Liver (tissue), 9 donors: ENCODE measurements around the gene TICAM2. TPM values are rescaled to one million over a fixed set of nuclear protein-coding genes. Genes with fewer than 3 reads are reported as not detected.

Source experiments
- DNase-seq: peaks from one replicate; pipeline ENCODE4 v3.0.0-alpha.2; 2017; ENCODE audit warnings: low spot score
- H3K27ac ChIP-seq, 2 donors: one replicate each; pipeline ENCODE4 v1.7.0; 2013; ENCODE audit warnings: inconsistent platforms in 2 of 2, low read length in 2 of 2, control low read depth in 1 of 2, low read depth in 1 of 2, mild to moderate bottlenecking in 1 of 2
- H3K27me3 ChIP-seq, 4 donors: one replicate each; pipeline versions ENCODE4 v1.6.1 to v1.7.0; 2013; ENCODE audit warnings: low read length in 3 of 4, inconsistent platforms in 1 of 4, mild to moderate bottlenecking in 1 of 4, moderate library complexity in 1 of 4; ENCODE audit not compliant: control insufficient read depth in 4 of 4, insufficient read depth in 4 of 4
- H3K36me3 ChIP-seq, 4 donors: one replicate each; pipeline versions ENCODE4 v1.6.1 to v1.7.0; 2013; ENCODE audit warnings: low read length in 3 of 4, mild to moderate bottlenecking in 3 of 4, low read depth in 1 of 4, moderate library complexity in 1 of 4; ENCODE audit not compliant: control insufficient read depth in 4 of 4, insufficient read depth in 3 of 4
- H3K4me1 ChIP-seq, 4 donors: one replicate each; pipeline versions ENCODE4 v1.6.1 to v1.7.0; 2013; ENCODE audit warnings: low read length in 3 of 4, mild to moderate bottlenecking in 3 of 4, moderate library complexity in 1 of 4; ENCODE audit not compliant: control insufficient read depth in 4 of 4, insufficient read depth in 4 of 4
- H3K4me3 ChIP-seq, 3 donors: one replicate each; pipeline versions ENCODE4 v1.6.1 to v1.7.0; 2013; ENCODE audit warnings: low read length in 3 of 3, control low read depth in 1 of 3, low read depth in 1 of 3, mild to moderate bottlenecking in 1 of 3
- H3K9ac ChIP-seq, 2 donors: one replicate each; pipeline ENCODE4 v1.7.0; 2013; ENCODE audit warnings: low read length in 2 of 2, mild to moderate bottlenecking in 2 of 2, moderate library complexity in 2 of 2, control low read depth in 1 of 2, low read depth in 1 of 2
- H3K9me3 ChIP-seq, 4 donors: one replicate each; pipeline versions ENCODE4 v1.6.1 to v1.7.0; 2013; ENCODE audit warnings: low read length in 3 of 4; ENCODE audit not compliant: control insufficient read depth in 4 of 4
- ATF3 ChIP-seq: IDR thresholded peaks from 2 replicates; pipeline ENCODE4 v1.6.1; 2016; ENCODE audit warnings: antibody characterized with exemption
- CTCF ChIP-seq: fragments of 150-350 bp; IDR thresholded peaks from 2 replicates; pipeline ENCODE4 v1.5.1; 2017; ENCODE audit warnings: improper control_type of control experiment, low read depth, low read length; ENCODE audit not compliant: missing input control
- EGR1 ChIP-seq, 2 donors: IDR thresholded peaks; 2 replicates each; pipeline ENCODE4 v1.6.1; 2016 to 2018; ENCODE audit warnings: antibody characterized with exemption in 2 of 2, low read depth in 2 of 2
- FOXA1 ChIP-seq: IDR thresholded peaks from 2 replicates; pipeline ENCODE4 v1.6.1; 2016; ENCODE audit warnings: antibody characterized with exemption
- FOXA2 ChIP-seq: IDR thresholded peaks from 2 replicates; pipeline ENCODE4 v1.6.1; 2016; ENCODE audit warnings: antibody characterized with exemption
- GABPA ChIP-seq, 2 donors: IDR thresholded peaks in 1 of 2; conservative IDR thresholded peaks in 1 of 2; 2 replicates each; pipeline ENCODE4 v1.6.1; 2016; ENCODE audit warnings: antibody characterized with exemption in 2 of 2, mild to moderate bottlenecking in 1 of 2, moderate library complexity in 1 of 2
- HNF4A ChIP-seq, 2 donors: conservative IDR thresholded peaks; 2 replicates each; pipeline ENCODE4 v1.6.1; 2016; ENCODE audit warnings: antibody characterized with exemption in 2 of 2, mild to moderate bottlenecking in 2 of 2
- HNF4G ChIP-seq: IDR thresholded peaks from 2 replicates; pipeline ENCODE4 v1.6.1; 2016; ENCODE audit warnings: antibody characterized with exemption
- JUND ChIP-seq, 2 donors: IDR thresholded peaks; 2 replicates each; pipeline ENCODE4 v1.6.1; 2016; ENCODE audit warnings: antibody characterized with exemption in 2 of 2
- MAX ChIP-seq: IDR thresholded peaks from 2 replicates; pipeline ENCODE4 v1.6.1; 2016; ENCODE audit warnings: antibody characterized with exemption
- NR2F2 ChIP-seq: IDR thresholded peaks from 2 replicates; pipeline ENCODE4 v1.6.1; 2016; ENCODE audit warnings: antibody characterized with exemption
- RAD21 ChIP-seq, 2 donors: IDR thresholded peaks; 2 replicates each; pipeline ENCODE4 v1.6.1; 2016; ENCODE audit warnings: antibody characterized with exemption in 2 of 2, mild to moderate bottlenecking in 2 of 2
- REST ChIP-seq: IDR thresholded peaks from 2 replicates; pipeline ENCODE4 v1.6.1; 2016; ENCODE audit warnings: antibody characterized with exemption, mild to moderate bottlenecking
- RXRA ChIP-seq, 2 donors: IDR thresholded peaks; 2 replicates each; pipeline ENCODE4 v1.6.1; 2017 to 2018; ENCODE audit warnings: antibody characterized with exemption in 2 of 2, mild to moderate bottlenecking in 1 of 2
- SP1 ChIP-seq: IDR thresholded peaks from 2 replicates; pipeline ENCODE4 v1.6.1; 2018; ENCODE audit warnings: antibody characterized with exemption, mild to moderate bottlenecking
- TAF1 ChIP-seq: conservative IDR thresholded peaks from 2 replicates; pipeline ENCODE4 v1.6.1; 2016; ENCODE audit warnings: antibody characterized with exemption, mild to moderate bottlenecking
- YY1 ChIP-seq: IDR thresholded peaks from 2 replicates; pipeline ENCODE4 v1.6.1; 2016; ENCODE audit warnings: antibody characterized with exemption, mild to moderate bottlenecking
- ZBTB33 ChIP-seq: IDR thresholded peaks from 2 replicates; pipeline ENCODE4 v1.6.1; 2016; ENCODE audit warnings: antibody characterized with exemption
- WGBS: extraction: QIAGEN DNeasy Blood & Tissue Kit; methylation state at CpG from one replicate; pipeline ENCODE4 v1.1.7; 2013; 5-methylcytosine and 5-hydroxymethylcytosine counted together
- polyA plus RNA-seq, 2 donors: library from polyadenylated mRNA; stranded (reverse) in 1 of 2; unstranded in 1 of 2; fragments of 200-250 nt in 1 of 2; fragments of >200 nt in 1 of 2; fragmentation: Nextera tagmentation in 1 of 2; extraction: Ambion mirVana in 1 of 2; gene quantifications; one replicate each; pipeline versions ENCODE4 v1.2.1 to v1.2.3, GENCODE V29; 2013 to 2015
- total RNA-seq, 2 donors: library from RNA; depleted of rRNA; stranded (reverse); fragments of >200 nt; gene quantifications; one replicate each; pipeline ENCODE4 v1.2.3, GENCODE V29; 2014
- donor health status: healthy.
- donor health status: healthy.
- donor health status: healthy.
- donor health status: healthy.
- donor health status: healthy.

The TICAM2 gene
- total and polyA plus RNA-seq, 4 donors = 0.50 to 1.5 (median 0.95) TPM

- H3K4me1 ChIP-seq = peaks cover 0 to 21% (median 10%) of the 10 kb centered on the region in 4 donors
- 25% methylated on average over 4 of the region's 4 CpGs for WGBS
- no peaks in the 10 kb centered on the region for H3K27me3 ChIP-seq
- H3K9me3 ChIP-seq = no peaks in the 10 kb centered on the region
- no peak for DNase-seq
- H3K4me3 ChIP-seq = no peak overlapping the region
- H3K27ac ChIP-seq = peak overlapping the region; percentile 69 to 70
- no peaks in the 10 kb centered on the region for H3K36me3 ChIP-seq
- no peak for TF ChIP-seq NR2F2
- peak; percentile 42 for TF ChIP-seq FOXA1
- TF ChIP-seq JUND (IDR thresholded peaks at IDR 0.05) = peak in 1 of 2 donors; percentile 42
- no peak for TF ChIP-seq GABPA (IDR thresholded peaks at IDR 0.05 in 1 of 2, conservative IDR thresholded peaks at IDR 0.05 in 1 of 2)
- no peak for TF ChIP-seq CTCF
- no peak for TF ChIP-seq ATF3
- peak; percentile 80 for TF ChIP-seq FOXA2
- TF ChIP-seq RXRA (IDR thresholded peaks at IDR 0.05) = peak; percentile 50 to 83
- TF ChIP-seq HNF4G = peak; percentile 26
- peak; percentile 34 for TF ChIP-seq MAX
- no peak for TF ChIP-seq RAD21 (IDR thresholded peaks at IDR 0.05)
- TF ChIP-seq SP1 = peak; percentile 49
- TF ChIP-seq EGR1 (IDR thresholded peaks at IDR 0.05; ENCODE audit: low read depth in 2 of 2) = no peak
- peak; percentile 62 for TF ChIP-seq ZBTB33
- peak; percentile 46 for TF ChIP-seq REST
- no peak for TF ChIP-seq TAF1
- peak; percentile 54 to 78 for TF ChIP-seq HNF4A (conservative IDR thresholded peaks at IDR 0.05)
- TF ChIP-seq YY1 = peak; percentile 78
- peak overlapping the region in 1 of 2 donors; percentile 45 for H3K9ac ChIP-seq
These were observed 43.8 kb downstream of the TICAM2 start for GRCh38 chr5:115558388-115558956.
